GM19438 (cell line): ENCODE results near the gene ANKRD39.
"Not testable (repeated sequence)": the region's sequence is repeated elsewhere in the genome, so short reads cannot be mapped to it uniquely, and the experiment has no call there.

Experiments used
- ATAC-seq: cut with Tn5 transposase; IDR thresholded peaks from one replicate; pipeline ENCODE4 v1.9.1; 2021; ENCODE audit warnings: low read depth; ENCODE audit not compliant: unreplicated experiment

ANKRD39 gene

DNA sequence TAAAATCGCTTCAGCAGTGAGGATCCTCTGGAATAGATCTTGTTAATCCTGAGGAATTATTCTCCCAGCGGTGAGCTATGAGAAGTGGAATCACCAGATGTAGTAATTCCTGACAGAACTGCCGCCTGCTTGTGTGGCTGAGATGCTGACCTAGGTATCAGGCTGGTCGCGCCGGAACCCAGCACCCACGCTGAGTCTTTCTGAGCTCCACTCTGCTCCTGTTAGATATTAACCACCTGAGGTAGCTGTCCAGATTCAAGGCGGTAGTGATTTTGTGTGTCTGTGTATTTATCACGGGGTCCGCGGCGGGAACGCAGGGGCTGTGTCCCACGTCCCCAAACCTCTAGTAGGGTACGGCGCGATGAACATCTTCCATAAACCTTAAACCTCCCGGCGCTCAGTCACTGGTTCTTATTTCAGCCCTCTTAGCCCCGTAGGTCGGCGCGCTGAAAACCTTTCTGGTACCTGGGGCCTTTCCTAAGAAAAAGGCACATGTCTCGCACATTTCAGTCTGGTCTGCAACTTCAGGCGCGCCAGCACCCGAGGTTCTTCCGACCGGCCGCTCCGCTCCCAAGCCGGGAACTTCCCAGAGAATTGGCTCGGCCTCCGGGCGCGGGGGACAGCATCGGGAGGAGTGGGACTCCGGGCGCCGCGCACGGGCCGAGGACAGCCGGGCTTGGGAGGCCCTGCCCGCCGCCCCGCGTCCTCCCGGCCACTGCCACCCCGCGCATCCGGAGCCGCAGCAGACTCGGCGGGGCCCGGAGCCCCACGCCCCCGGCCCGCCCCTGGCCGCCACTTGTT lies 42.3 kb downstream of the ANKRD39 start:
- ATAC-seq, result peak; percentile 5

DNA sequence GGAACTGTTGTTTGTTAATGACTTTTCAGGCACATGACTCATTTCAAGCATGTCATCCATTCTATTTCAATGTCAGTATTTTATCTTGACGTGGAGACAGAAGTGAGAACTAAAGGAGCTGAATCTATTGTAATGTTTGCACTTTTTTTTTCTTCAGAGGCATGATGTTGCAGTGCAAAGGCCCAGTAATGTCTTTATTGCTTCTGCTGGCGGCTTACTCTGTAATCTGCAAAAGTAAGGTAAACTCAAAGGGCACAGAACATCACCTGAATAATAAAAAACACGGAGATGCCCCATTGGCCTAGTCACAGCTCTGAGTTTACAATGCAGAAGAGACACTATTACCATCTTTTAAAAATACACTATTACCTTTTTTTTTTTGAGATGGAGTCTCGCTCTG lies 44.2 kb downstream of the ANKRD39 start:
- ATAC-seq, result no peak

DNA sequence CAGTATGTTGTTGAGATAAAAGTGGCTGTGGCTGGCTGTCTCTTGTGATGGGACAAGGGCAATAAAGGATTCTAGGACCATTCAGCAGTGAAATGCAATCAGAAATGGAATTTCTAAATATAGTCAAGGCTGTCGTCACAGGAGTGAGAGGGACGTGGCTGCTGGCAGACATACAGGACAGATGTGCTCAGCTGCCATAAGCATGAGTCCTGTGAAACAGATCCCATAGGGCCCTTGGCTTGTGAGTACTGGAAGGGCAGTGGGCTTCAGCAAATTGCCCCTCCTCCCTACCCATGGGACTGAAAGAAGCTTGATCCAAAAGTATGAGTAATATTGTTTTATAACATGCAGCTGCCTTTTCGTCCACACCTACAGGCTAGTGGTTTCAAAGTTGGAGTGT lies 45.9 kb downstream of the ANKRD39 start:
- no peak for ATAC-seq

DNA sequence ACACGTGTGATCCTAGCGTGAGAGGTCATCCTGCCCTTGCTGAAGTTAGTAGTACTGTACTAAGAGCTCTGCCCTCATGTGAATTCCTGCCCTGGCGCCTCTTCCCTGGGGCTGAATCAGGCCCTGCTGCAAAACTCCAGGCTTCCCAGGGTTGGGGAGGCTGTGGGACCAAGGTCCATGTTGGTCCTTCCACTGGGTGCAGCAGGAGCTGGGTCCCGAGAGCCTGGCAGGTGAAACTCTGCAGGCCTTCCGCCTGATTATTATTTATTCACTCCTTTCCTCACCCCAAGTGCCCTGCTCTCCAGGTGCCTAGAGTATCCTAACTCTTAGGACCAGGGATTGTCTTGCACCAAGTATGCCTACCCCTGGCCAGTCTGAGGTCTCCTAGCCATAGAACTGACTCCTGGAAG lies 47.0 kb downstream of the ANKRD39 start:
- ATAC-seq, result no peak

DNA sequence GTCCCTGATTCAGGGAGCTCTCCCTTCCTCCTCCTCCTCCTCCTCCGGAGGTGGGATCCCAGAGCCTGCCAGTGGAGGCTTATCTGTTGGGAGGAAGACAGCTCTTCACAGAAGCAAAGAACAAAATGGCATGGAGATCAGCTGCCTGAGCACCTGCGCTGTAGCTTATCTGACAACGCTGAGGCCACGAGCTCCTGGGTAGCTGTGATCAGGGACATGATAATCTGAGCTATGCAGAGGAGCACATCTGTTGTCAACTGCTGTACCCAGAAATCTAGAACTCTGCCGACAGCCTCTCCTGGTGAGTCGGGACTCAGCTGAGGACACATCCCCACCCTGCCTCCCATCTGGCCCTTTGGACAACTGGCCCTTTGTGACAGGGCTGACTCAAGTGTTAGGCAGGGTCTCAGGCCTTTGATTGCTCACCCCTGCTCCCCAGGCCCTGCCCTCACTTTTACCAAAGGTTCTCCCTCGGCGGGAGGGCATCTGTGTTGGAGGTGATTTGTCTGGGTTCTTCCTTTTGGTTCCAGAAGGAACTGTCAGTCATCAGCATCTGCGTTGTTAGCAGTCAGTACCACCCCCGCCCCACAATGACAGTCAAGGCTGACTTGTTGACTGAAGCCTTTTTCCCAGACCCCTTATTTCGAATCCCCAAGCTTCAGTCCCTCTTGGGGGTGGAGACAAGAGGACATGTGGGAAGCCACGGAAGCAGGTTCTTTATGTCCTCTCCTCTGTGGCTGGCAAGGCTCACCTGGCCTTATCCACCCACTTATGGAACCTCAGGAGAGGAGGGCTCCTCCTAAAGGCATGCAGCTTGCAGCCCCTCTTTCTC lies 47.6 kb downstream of the ANKRD39 start:
- no peak for ATAC-seq

DNA sequence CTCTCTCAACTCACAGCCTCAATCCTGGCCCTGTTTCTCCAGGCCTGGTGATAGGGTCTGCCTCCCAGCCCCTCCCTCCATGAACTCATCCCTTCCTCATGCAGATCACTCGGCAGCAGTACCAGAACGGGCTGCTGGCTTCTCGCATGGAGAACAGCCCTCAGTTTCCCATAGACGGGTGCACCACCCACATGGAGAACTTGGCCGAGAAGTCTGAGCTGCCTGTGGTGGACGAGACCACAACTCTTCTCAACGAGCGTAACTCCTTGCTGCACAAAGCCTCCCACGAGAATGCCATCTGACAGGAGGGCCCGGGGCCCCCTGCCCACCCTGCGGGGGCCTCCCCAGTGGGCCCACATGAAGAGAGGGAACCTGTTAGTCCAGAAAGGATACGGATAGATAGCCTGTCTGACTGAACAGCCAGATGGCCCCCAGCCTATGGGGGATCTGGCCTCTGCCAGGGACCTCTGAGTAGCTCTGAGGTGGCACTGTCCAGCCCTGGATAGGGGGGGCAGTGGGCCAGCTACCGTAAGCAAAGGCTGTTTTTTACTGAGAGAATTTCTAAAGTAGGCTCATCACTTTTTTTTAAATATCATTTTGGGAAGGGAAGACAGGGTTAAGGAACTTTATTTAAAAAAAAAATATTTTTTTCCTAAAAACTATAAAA lies 48.5 kb downstream of the ANKRD39 start:
- ATAC-seq, result no peak

DNA sequence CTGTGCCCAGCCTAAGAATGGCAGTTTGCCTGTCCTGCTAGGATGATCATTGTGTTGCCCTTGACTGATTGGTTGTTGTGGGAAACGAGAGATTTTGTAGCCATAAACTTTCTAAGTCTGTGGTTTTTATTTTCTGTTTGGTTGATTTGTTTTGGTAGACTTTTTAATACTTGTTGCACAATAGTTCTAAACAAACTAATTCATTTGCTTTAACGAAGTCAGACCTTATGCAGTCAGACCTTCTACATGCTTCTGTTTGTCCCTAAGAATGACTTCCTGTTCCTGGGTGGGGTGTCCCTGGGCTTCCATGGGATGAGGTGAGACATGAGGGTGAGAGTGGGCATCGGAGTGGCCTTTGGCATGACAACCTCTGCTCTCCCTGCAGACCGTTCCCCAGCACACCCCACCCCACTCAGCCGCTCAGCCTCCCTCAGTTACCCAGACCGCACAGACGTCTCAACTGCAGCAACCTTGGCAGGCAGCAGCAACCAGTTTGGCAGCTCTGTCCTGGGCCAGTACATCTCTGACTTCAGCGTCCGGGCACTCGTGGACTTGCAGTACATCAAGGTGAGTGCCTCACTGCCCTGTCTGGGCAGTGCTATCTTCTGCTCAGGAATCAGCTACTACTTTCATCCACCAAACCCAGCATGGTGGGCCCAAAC lies 49.5 kb downstream of the ANKRD39 start:
- no peak for ATAC-seq

DNA sequence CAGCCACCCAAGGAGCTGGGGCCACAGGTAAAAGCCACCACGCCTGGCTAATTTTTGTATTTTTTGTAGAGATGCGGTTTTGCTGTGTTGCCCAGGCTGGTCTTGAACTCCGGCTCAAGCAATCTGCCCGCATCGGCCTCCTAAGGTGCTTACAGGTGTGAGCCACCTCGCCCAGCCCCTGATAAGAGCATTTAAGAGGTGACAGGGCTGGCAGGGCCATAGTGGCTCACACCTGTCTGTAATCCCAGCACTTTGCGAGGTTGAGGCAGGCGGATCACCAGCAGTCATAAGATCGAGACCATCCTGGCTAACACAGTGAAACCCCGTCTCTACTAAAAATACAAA lies 50.7 kb downstream of the ANKRD39 start:
- ATAC-seq, result no peak

DNA sequence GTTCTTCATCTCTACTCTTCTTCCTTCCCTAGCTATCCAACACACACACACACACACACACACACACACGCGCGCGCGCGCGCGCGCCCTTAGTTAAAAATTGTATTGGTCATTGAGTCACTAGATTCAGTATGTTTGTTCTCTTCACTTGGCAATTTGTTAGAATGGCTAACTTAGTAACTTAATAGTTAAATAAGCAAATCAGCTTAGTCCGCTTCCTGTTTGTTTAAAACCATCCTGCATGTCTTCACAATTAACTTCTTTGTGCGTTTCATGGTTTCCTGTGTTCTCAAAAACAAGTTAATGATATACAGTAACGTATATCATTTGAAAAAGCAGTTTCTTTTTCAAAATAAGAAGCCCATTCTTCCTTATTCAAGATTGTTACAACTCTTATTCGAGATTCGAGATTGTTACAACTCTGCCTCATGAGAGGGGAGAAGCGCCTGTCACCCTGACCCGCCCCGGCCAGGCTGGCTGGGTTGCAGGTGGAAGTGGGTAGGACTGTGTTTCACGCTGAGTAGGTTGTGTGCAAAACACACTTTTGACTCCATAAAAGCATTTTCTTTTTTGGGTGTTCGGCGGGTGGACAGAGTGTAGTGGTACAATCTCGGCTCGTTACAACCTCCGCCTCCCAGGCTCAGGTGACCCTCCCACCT lies 51.2 kb downstream of the ANKRD39 start:
- peak; percentile 61 for ATAC-seq

DNA sequence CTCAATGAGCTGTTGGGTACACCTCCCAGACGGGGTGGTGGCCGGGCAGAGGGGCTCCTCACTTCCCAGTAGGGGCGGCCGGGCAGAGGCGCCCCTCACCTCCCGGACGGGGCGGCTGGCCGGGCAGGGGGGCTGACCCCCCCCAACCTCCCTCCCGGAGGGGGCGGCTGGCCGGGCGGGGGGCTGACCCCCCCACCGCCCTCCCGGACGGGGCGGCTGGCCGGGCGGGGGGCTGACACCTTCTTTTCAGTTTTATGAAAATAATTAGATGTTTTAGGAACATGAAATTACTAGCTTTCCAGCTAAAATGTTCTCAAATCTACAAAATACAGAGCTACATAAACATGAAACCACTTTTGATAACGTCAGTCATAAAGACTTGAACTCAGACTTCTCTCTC lies 51.9 kb downstream of the ANKRD39 start:
- not testable (repeated sequence) for ATAC-seq

DNA sequence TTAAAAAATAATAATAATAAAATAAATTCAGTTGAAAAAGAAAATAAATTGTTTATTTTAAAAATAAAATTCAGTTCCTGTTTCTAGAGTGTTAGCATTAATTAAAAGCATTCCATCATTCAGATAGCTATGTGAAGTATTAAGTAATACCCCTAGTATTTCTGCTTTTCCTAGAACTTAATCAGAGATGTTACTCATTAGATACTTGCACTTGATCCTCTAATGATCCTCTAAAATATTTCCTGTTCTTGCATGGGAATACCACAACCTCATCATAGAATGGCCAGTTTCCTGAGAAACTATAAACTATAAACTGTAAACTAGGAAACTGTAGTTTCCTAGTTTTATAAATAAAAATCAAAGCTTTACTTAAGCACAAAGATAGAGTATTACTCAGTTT lies 52.8 kb downstream of the ANKRD39 start:
- no peak for ATAC-seq

DNA sequence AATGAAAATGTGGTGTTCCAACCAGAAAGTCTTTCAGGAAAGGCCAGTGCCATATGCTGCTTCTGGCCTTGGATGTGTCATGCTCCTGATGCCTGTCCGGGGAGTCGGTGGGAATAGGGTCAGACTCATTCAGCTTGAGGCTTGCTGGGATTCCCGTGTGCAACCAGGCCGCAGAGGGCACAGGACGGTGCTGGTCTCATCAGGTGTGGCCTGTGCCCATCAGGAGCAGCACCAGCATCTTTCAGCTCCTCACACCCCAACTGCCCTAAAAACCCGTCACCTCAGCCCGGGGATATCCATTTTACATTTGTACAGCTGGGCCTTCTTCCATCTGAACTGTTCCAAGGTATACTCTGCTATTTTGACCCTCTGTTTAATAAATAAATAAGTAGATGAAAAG lies 55.1 kb downstream of the ANKRD39 start:
- ATAC-seq, result no peak

DNA sequence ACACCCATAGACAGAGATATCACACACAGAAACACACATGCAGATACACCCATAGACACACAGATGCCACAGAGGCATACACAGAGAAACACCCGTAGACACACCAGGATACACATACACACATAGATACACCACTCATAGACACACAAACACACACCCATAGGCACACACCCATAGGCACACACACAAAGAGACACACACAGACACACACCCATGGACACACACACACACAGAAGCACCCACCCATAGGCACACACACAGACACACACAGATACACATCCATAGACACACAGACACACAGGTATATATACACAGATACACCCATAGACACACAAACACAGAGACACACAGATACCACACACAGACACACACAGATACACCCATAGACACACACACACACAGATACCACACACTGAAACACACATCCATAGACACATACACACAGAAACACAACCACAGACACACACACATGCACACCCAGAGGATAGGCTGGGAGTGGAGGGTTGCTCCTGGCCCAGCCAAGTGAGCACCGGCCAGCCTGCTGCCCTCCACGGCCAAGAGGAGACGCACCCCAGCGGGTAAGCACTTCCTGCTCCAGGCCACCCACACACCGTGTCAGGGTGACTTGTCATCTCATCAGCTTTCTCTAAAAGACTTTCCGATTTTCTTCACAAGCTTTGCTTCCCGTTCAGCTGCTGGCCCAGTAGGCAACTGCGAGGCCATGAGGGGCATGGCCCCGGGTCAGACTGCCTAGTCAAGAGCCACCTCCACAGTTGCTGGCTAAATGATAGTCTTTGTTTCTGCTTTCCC lies 55.8 kb downstream of the ANKRD39 start:
- ATAC-seq, result no peak

DNA sequence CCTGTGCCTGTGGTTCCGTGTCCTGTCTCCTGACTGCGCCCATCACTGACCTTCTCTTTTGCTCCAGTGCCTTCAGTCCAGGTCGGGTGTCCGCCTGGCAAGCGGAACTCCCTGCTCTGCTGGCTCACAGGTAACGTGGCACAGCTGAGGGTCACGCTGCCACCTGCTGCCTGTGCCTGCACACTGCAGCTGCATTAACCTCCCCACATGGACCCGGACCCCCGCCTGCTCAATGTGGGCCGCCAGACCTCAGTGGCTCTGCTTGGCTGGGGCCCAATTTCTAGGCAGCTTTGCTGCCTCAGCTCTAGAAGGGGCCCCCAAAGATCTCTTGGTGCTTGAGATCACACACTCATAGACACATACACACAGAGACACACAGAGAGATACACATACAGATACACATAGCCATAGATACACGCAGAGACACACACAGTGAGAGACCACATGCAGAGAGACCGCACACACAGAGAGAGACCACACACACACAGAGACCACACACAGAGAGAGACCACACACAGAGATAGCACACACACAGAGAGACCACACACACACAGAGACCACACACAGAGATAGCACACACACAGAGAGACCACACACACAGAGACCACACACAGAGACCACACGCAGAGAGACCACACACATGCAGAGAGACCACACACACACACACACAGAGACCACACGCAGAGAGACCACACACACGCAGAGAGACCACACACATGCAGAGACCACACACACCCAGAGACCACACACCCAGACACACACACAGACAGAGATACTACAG lies 56.6 kb downstream of the ANKRD39 start:
- peak; percentile 86 for ATAC-seq

DNA sequence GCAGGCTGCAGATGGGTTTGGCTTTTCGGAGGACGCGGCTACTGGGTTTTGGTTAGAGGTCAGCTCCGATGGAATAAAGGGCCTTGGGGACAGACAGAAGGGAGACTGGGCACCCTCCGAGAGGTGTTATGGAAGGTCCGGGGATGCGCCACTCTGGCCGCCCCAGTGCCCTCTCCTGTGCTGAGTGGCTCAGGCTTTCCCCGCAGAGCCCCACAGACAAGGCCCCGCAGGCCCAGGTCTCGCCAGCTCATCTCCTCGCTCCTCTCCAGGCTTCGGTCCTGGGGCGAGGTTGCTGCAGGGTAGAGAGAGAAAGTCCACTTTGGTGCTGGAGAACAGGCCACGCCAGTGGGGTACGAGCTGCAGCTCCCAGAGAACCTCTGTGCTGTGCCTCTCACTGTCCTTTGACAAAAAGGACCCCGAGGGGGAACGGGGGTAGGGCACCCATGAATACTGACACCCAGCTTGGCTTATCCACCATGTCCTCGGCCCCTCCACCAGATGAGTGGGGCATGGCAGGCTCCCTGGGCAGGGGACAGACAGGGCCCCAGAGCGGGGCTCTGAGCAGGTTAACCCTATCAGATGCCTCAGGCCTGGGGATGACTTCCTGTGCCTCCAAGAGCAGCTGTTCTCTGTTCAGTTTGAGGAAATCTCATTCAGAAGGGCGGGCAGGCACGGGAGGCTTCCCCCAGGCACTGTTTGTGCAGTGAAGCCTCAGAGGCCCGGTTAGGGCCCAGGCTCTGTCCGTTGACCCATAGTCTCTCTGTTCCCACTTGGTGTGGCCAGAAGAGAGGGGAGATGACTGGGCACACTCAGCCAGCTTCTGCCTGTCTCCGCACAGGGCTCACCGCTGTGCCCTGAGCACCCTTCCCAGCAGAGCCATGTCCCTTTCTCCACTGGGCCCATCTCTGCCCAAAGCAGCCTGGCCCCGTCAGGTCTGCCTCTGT lies 57.5 kb downstream of the ANKRD39 start:
- no peak for ATAC-seq

DNA sequence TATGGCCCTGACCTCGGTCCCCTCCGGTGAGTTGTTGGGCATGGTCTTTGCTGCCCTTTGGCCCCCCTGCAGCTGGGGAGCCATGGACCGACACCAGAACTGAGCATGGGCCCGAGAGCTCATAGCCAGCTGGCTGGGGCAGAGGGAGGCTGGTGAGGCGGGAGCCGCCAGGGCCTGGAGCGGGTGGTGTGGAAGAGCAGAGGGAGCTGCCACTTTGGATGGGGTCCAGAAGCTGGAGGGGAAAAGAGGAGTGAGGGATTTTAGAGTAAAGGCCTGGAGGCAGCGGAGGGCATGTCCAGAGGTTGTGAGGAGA lies 58.2 kb downstream of the ANKRD39 start:
- ATAC-seq, result no peak

DNA sequence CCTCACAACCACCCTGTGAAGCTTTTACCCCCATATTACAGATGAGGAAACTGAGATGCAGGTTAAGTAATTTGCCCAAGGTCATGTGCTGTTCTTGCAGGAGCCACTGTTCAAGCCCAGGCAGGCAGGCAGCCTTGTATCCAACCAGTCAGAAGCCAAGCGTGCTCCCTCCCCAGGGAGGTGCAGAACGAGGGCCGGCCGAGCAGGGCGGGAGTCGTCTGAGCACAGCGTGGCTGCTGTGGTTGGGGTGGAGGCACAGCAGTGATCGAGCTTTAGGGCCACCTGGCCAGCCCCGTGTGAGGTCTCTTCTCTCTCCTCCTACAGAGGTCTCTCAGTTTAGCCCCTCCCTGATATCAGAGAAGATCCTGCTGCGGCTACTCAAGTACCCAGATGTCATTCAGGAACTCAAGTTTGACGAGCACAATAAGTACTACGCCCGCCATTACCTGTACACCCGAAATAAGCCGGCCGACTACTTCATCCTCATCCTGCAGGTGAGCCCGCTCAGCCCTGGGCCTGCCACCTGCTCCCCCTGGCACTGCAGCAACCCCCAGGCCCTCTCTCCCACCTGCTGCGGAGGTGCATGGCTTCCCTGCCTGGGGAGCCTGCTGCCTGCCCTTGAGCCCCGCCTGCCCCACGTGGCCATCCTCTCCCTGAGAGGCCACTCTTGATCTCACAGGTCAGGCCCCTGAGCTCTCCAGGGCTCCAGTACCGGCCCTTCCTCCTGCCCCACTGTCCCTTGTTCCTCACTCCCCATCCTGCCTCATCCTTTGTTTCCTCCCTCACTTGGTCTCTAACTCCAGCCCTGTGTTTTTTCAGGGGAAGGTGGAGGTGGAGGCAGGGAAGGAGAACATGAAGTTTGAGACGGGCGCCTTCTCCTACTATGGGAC lies 58.8 kb downstream of the ANKRD39 start:
- no peak for ATAC-seq
